Coronary artery (tissue), 2 donors: Measurements from ENCODE around the gene COL4A1.

Experiments
- DNase-seq: peaks from one replicate; pipeline ENCODE4 v3.0.0-alpha.2; 2017; ENCODE audit warnings: low spot score
- H3K27ac ChIP-seq, 2 donors: fragments of 200-600 bp; sonication (generic); one replicate each; pipeline ENCODE4 v1.5.1; 2016 to 2019
- H3K4me3 ChIP-seq: fragments of 200-600 bp; sonication (generic); 2 replicates; pipeline ENCODE4 v1.5.1; 2016; ENCODE audit warnings: mild to moderate bottlenecking, moderate library complexity
- CTCF ChIP-seq: fragments of 200-600 bp; sonication (generic); IDR thresholded peaks from one replicate; pipeline ENCODE4 v1.5.1; 2019; ENCODE audit warnings: antibody characterized with exemption

Gene COL4A1

GRCh38 chr13:110131424-110131823 lies 175.5 kb downstream of the COL4A1 start:
- TF ChIP-seq CTCF, result no peak
- Histone ChIP-seq H3K4me3 (no peak overlapping the region), H3K27ac (no peak overlapping the region)
- peak; percentile 67 for DNase-seq

GRCh38 chr13:110130431-110130830 lies 176.5 kb downstream of the COL4A1 start:
- no peak for DNase-seq
- H3K4me3 ChIP-seq, result no peak overlapping the region
- no peak for TF ChIP-seq CTCF
- H3K27ac ChIP-seq, result no peak overlapping the region

GRCh38 chr13:110129539-110130186 lies 177.3 kb downstream of the COL4A1 start:
- Histone ChIP-seq H3K27ac (no peak overlapping the region), H3K4me3 (no peak overlapping the region)
- no peak for TF ChIP-seq CTCF
- no peak for DNase-seq

- Histone ChIP-seq H3K4me3 (no peak overlapping the region), H3K27ac (no peak overlapping the region)
- TF ChIP-seq CTCF, result no peak
- no peak for DNase-seq
Measured at GRCh38 chr13:110129076-110129475, 177.9 kb downstream of the COL4A1 start.

GRCh38 chr13:110128546-110128945 lies 178.4 kb downstream of the COL4A1 start:
- H3K27ac ChIP-seq, result no peak overlapping the region
- no peak for DNase-seq
- no peak overlapping the region for H3K4me3 ChIP-seq
- TF ChIP-seq CTCF, result no peak

- no peak overlapping the region for H3K4me3 ChIP-seq
- DNase-seq, result no peak
- TF ChIP-seq CTCF, result no peak
- H3K27ac ChIP-seq, result no peak overlapping the region
Measured at GRCh38 chr13:110127986-110128511, 178.9 kb downstream of the COL4A1 start.

GRCh38 chr13:110126391-110126961 lies 180.5 kb downstream of the COL4A1 start:
- no peak for TF ChIP-seq CTCF
- Histone ChIP-seq H3K27ac (peak overlapping the region; percentile 79 to 88), H3K4me3 (peak overlapping the region; percentile 55)
- peak; percentile 79 for DNase-seq
